Measurements from ENCODE around the gene ANKS3. TPM values are rescaled to one million over a fixed set of nuclear protein-coding genes. Genes with fewer than 3 reads are reported as not detected.
A peak's percentile ranks its signal among the peaks of the same experiment; 100 is the strongest.

The ANKS3 gene
- total and polyA plus RNA-seq, 8 donors: 11.6 to 183 (median 25.9) TPM

DNA sequence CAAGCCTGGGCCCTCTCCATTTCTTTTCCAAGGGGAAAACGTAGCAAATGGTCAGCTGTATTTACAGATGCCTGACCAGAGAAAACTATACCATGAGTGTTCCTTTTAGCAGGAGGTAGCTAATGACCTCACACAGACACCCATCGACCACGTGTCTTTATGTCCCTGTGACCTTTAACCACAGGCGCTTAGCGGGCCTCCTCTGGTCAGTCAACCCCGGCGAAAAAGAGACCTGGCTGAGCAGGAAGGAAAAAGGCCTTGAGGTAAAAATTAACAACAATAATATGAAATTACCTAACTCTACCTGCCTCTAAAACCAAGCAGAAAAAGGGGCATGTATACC, 31.6 kb downstream of the ANKS3 start:
- Histone ChIP-seq H3K27ac (peak overlapping the region in 2 of 5 donors; percentile 22 to 43), H3K27me3 (no peaks in the 10 kb centered on the region), H3K36me3 (peaks cover 47 to 97% (median 95%) of the 10 kb centered on the region in 4 donors), H3K4me3 (no peak overlapping the region), H3K9me3 (no peaks in the 10 kb centered on the region), H3K4me1 (peaks cover 0 to 19% (median 13%) of the 10 kb centered on the region in 4 donors)
- TF ChIP-seq POLR2AphosphoS5 (IDR thresholded peaks at IDR 0.05): no peak
- no peak for TF ChIP-seq EP300 (IDR thresholded peaks at IDR 0.05)
- TF ChIP-seq, protein P1, sequence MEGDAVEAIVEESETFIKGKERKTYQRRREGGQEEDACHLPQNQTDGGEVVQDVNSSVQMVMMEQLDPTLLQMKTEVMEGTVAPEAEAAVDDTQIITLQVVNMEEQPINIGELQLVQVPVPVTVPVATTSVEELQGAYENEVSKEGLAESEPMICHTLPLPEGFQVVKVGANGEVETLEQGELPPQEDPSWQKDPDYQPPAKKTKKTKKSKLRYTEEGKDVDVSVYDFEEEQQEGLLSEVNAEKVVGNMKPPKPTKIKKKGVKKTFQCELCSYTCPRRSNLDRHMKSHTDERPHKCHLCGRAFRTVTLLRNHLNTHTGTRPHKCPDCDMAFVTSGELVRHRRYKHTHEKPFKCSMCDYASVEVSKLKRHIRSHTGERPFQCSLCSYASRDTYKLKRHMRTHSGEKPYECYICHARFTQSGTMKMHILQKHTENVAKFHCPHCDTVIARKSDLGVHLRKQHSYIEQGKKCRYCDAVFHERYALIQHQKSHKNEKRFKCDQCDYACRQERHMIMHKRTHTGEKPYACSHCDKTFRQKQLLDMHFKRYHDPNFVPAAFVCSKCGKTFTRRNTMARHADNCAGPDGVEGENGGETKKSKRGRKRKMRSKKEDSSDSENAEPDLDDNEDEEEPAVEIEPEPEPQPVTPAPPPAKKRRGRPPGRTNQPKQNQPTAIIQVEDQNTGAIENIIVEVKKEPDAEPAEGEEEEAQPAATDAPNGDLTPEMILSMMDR (IDR thresholded peaks at IDR 0.05): no peak
- no peak for TF ChIP-seq POLR2A (IDR thresholded peaks at IDR 0.05)
- no peak for DNase-seq
- WGBS, 5 donors: 47 to 72% (median 58%) methylated on average over 7 of the region's 7 CpGs
- intact Hi-C loops (cut with DNase I; ENCODE audit: low total_unique reads): no loop called here

DNA sequence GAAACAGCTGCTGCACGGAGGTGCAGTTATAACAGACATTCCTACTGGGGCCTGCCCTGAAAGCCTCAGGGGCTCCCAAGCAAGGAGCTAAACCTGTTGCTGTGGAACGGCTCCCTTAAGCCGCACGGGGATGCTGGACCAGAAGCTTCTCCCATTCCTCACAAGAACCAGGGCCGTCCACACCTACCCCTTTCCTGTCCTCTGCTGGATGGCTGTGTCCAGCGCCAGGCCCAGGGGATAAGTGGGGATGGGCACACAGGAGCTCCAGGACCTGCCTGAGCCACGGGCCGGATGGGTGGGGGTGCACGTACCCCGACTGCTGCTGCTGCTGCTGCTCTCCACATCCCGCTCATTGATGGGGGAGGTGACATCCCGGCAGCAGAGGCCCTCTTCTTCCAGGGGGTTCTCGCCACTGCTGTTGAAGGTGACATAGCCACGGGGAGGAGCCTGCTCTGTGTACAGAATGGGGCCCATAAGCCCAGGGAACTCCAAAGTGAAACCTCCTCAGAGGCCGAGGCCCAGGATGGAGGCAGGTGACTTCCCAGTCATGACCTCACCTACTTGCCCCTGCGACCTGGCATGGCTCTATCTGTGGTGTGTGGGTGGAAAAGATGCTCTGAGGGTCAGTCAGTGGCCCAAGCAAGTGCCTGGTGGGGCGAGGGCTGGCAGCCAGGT, 32.1 kb downstream of the ANKS3 start:
- H3K9me3 ChIP-seq: no peaks in the 10 kb centered on the region
- 68 to 86% (median 75%) methylated on average over 8 to 17 of the region's 17 CpGs for WGBS, 5 donors
- H3K27me3 ChIP-seq: no peaks in the 10 kb centered on the region
- TF ChIP-seq POLR2AphosphoS5 (IDR thresholded peaks at IDR 0.05) (no peak), POLR2A (IDR thresholded peaks at IDR 0.05) (no peak), EP300 (IDR thresholded peaks at IDR 0.05) (no peak)
- TF ChIP-seq, protein P1 (IDR thresholded peaks at IDR 0.05): no peak
- H3K27ac ChIP-seq: peak overlapping the region in 4 of 5 donors; percentile 7 to 43 (median 24)
- H3K36me3 ChIP-seq: peaks cover 51 to 97% (median 95%) of the 10 kb centered on the region in 4 donors
- DNase-seq: peak in 1 of 2 donors; percentile 50
- peaks cover 0 to 22% (median 14%) of the 10 kb centered on the region in 4 donors for H3K4me1 ChIP-seq
- no peak overlapping the region for H3K4me3 ChIP-seq
- intact Hi-C loops (cut with DNase I; ENCODE audit: low total_unique reads): no loop called here

DNA sequence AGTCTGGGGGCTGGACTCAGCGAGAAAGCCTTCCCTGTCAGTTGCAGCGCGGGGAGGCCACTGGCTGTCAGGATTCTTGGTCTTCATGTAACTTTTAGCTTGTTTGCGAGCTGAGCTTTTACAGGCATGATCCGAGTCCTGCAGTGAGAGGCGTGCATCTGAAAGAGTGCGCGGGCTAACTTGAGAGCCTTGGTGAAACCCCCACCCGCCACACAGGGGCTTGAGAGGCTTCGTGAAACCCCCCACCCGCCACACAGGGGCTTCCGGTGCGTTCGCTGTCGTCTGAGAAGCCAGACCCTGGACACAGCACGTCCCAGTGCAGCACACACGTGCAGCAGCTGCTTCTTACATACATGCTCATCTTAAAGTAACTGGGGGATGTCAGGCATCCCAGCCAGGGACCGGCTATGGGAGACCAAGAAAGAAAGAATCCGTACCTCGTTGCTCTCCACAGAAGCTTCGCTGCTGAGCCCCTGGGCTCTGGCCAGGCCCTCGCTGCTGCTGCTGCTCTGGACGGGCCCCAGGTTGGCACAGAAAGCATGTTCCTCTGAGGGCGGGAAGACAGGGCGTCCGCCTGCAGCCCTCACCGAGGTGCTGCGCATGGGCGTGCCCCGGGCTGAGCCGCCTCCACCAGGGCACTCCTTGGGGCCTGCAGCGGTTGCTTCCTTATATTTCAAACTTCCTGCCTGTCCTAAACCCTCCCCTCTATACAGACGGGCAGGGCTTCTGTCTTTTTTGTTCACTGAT, 32.9 kb downstream of the ANKS3 start:
- 73 to 81% (median 77%) methylated on average over 21 to 33 of the region's 33 CpGs for WGBS, 5 donors
- DNase-seq: peak; percentile 5 to 85
- H3K4me3 ChIP-seq: no peak overlapping the region

DNA sequence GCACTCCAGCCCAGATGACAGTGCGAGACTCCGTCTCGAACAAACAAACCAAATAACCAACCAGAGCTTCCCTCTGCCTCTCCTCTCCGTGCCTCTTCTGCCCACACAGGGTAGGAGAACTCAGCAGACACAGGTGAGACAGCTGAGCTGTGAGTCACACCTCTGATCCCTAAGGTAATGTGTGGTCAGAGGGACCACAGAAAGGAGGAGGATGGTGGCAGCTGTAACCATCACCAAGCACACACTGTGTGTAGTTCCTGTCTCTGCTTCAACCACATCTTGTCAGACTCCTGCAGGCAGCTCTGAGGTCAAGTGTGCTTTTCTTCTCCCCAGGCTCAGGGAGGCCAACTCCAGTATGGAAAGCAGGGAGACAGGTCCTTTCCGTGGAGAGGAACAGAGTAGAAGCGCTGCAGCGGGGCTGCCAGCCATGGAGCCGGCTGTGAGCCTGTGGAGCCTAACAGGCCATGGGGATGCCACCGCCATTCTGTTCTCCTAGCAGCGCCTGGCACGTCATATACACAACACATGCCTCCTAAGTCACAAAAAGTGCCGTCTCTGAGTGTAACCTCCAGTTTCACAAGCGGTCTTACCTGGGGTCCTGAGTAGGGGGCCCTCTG, 33.6 kb downstream of the ANKS3 start:
- intact Hi-C loops (cut with DNase I; ENCODE audit: low total_unique reads): no loop called here
- H3K4me3 ChIP-seq: no peak overlapping the region
- peaks cover under 1 to 35% (median 25%) of the 10 kb centered on the region in 4 donors for H3K4me1 ChIP-seq
- H3K27me3 ChIP-seq: no peaks in the 10 kb centered on the region
- TF ChIP-seq POLR2AphosphoS5 (IDR thresholded peaks at IDR 0.05) (no peak), EP300 (IDR thresholded peaks at IDR 0.05) (no peak), POLR2A (IDR thresholded peaks at IDR 0.05) (no peak)
- TF ChIP-seq, protein P1 (IDR thresholded peaks at IDR 0.05): no peak
- 87 to 92% (median 91%) methylated on average over 13 of the region's 13 CpGs for WGBS, 5 donors
- peaks cover 66 to 100% (median 98%) of the 10 kb centered on the region in 4 donors for H3K36me3 ChIP-seq
- H3K27ac ChIP-seq: no peak overlapping the region
- H3K9me3 ChIP-seq: no peaks in the 10 kb centered on the region
- no peak for DNase-seq

More for the DNA sequence above, 32.9 kb downstream of the ANKS3 start:
- Histone ChIP-seq H3K36me3 (peaks cover 59 to 97% (median 95%) of the 10 kb centered on the region in 4 donors), H3K9me3 (no peaks in the 10 kb centered on the region), H3K4me1 (peaks cover 0 to 28% (median 18%) of the 10 kb centered on the region in 4 donors), H3K27me3 (no peaks in the 10 kb centered on the region), H3K27ac (peak overlapping the region in 3 of 5 donors; percentile 22 to 43 (median 25))
- intact Hi-C loops (cut with DNase I; ENCODE audit: low total_unique reads): no loop called here
- TF ChIP-seq POLR2AphosphoS5 (IDR thresholded peaks at IDR 0.05) (no peak), EP300 (IDR thresholded peaks at IDR 0.05) (no peak), POLR2A (IDR thresholded peaks at IDR 0.05) (no peak)
- TF ChIP-seq, protein P1 (IDR thresholded peaks at IDR 0.05): no peak
